ENCODE data around the gene FGD6. TPM values are rescaled to one million over a fixed set of nuclear protein-coding genes. Genes with fewer than 3 reads are reported as not detected.

The FGD6 gene
- total and polyA plus RNA-seq, 4 donors = 2.4 to 26.4 (median 9.0) TPM

DNA sequence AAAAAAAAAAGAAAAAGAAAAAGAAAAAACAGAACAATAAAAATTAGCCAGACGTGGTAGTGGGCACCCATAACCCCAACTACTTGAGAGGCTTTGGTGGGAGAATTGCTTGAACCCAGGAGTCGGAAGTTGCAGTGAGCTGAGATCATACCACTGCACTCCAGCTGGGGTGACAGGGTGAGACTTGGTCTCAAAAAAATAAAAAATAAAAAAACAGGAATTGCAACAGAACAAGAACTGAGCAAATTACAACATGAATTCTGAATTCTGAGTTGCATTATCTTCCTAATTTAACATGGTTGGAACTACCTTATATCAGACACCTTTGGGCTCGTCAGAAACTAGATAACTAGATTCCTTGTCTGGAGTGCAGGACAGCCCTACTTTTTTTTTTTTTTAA is 90.5 kb downstream of the FGD6 start:
- Histone ChIP-seq H3K27me3 (ENCODE audit: control insufficient read depth in 3 of 3, insufficient read depth in 3 of 3, low read length in 2 of 3) (no peaks in the 10 kb centered on the region), H3K4me1 (ENCODE audit: control insufficient read depth in 5 of 5, insufficient read depth in 5 of 5, low read length in 5 of 5) (no peaks in the 10 kb centered on the region), H3K36me3 (ENCODE audit: control insufficient read depth in 4 of 4, insufficient read depth in 4 of 4, low read length in 4 of 4) (peaks cover 0 to 6% (median 0%) of the 10 kb centered on the region in 4 donors), H3K9me3 (ENCODE audit: control insufficient read depth in 4 of 4, insufficient read depth in 3 of 4, low read length in 3 of 4) (no peaks in the 10 kb centered on the region), H3K27ac (ENCODE audit: low read depth in 1 of 2, low read length in 1 of 2) (no peak overlapping the region), H3K9ac (ENCODE audit: insufficient read depth in 1 of 2, low read length in 2 of 2) (no peak overlapping the region), H3K4me3 (no peak overlapping the region)
- ATAC-seq (ENCODE audit: insufficient read depth, low FRiP score) (no peak), DNase-seq (no peak)
- WGBS, 2 donors = 75 to 78% methylated on average over 3 of the region's 3 CpGs
- no peak for TF ChIP-seq CTCF (IDR thresholded peaks at IDR 0.05; ENCODE audit: control extremely low read depth, extremely low read depth)

GRCh38 chr12:95126076-95126475 is 91.2 kb downstream of the FGD6 start:
- DNase-seq = no peak
- 95 to 96% methylated on average over 2 of the region's 2 CpGs for WGBS, 2 donors
- peaks cover 0 to 6% (median 0%) of the 10 kb centered on the region in 4 donors for H3K36me3 ChIP-seq (ENCODE audit: control insufficient read depth in 4 of 4, insufficient read depth in 4 of 4, low read length in 4 of 4)
- H3K9ac ChIP-seq (ENCODE audit: insufficient read depth in 1 of 2, low read length in 2 of 2) = no peak overlapping the region
- ATAC-seq (ENCODE audit: insufficient read depth, low FRiP score) = no peak
- H3K4me1 ChIP-seq (ENCODE audit: control insufficient read depth in 5 of 5, insufficient read depth in 5 of 5, low read length in 5 of 5) = no peaks in the 10 kb centered on the region
- no peak overlapping the region for H3K27ac ChIP-seq (ENCODE audit: low read depth in 1 of 2, low read length in 1 of 2)
- H3K27me3 ChIP-seq (ENCODE audit: control insufficient read depth in 3 of 3, insufficient read depth in 3 of 3, low read length in 2 of 3) = no peaks in the 10 kb centered on the region
- no peak for TF ChIP-seq CTCF (IDR thresholded peaks at IDR 0.05; ENCODE audit: control extremely low read depth, extremely low read depth)
- H3K9me3 ChIP-seq (ENCODE audit: control insufficient read depth in 4 of 4, insufficient read depth in 3 of 4, low read length in 3 of 4) = no peaks in the 10 kb centered on the region
- no peak overlapping the region for H3K4me3 ChIP-seq

GRCh38 chr12:95124106-95124505 is 93.2 kb downstream of the FGD6 start:
- H3K9me3 ChIP-seq (ENCODE audit: control insufficient read depth in 4 of 4, insufficient read depth in 3 of 4, low read length in 3 of 4) = no peaks in the 10 kb centered on the region
- ATAC-seq (ENCODE audit: insufficient read depth, low FRiP score) = peak; percentile 69
- no peak overlapping the region for H3K4me3 ChIP-seq
- no peak for TF ChIP-seq CTCF (IDR thresholded peaks at IDR 0.05; ENCODE audit: control extremely low read depth, extremely low read depth)
- peaks cover 0 to 5% (median 0%) of the 10 kb centered on the region in 4 donors for H3K36me3 ChIP-seq (ENCODE audit: control insufficient read depth in 4 of 4, insufficient read depth in 4 of 4, low read length in 4 of 4)
- H3K4me1 ChIP-seq (ENCODE audit: control insufficient read depth in 5 of 5, insufficient read depth in 5 of 5, low read length in 5 of 5) = no peaks in the 10 kb centered on the region
- H3K27ac ChIP-seq (ENCODE audit: low read depth in 1 of 2, low read length in 1 of 2) = no peak overlapping the region
- H3K9ac ChIP-seq (ENCODE audit: insufficient read depth in 1 of 2, low read length in 2 of 2) = no peak overlapping the region
- DNase-seq = peak in 1 of 3 donors; percentile 39
- WGBS, 2 donors = 63 to 86% methylated on average over 7 of the region's 7 CpGs
- H3K27me3 ChIP-seq (ENCODE audit: control insufficient read depth in 3 of 3, insufficient read depth in 3 of 3, low read length in 2 of 3) = no peaks in the 10 kb centered on the region

- peak; percentile 37 for ATAC-seq (ENCODE audit: insufficient read depth, low FRiP score)
- no peaks in the 10 kb centered on the region for H3K27me3 ChIP-seq (ENCODE audit: control insufficient read depth in 3 of 3, insufficient read depth in 3 of 3, low read length in 2 of 3)
- H3K4me1 ChIP-seq (ENCODE audit: control insufficient read depth in 5 of 5, insufficient read depth in 5 of 5, low read length in 5 of 5) = peaks cover 0 to 8% (median 4%) of the 10 kb centered on the region in 5 donors
- no peak for TF ChIP-seq CTCF (IDR thresholded peaks at IDR 0.05; ENCODE audit: control extremely low read depth, extremely low read depth)
- H3K27ac ChIP-seq (ENCODE audit: low read depth in 1 of 2, low read length in 1 of 2) = peak overlapping the region in 1 of 2 donors; percentile 13
- no peak overlapping the region for H3K4me3 ChIP-seq
- H3K36me3 ChIP-seq (ENCODE audit: control insufficient read depth in 4 of 4, insufficient read depth in 4 of 4, low read length in 4 of 4) = peaks cover 0 to 2% (median 0%) of the 10 kb centered on the region in 4 donors
- H3K9me3 ChIP-seq (ENCODE audit: control insufficient read depth in 4 of 4, insufficient read depth in 3 of 4, low read length in 3 of 4) = no peaks in the 10 kb centered on the region
- H3K9ac ChIP-seq (ENCODE audit: insufficient read depth in 1 of 2, low read length in 2 of 2) = no peak overlapping the region
- DNase-seq = no peak
- 67 to 83% methylated on average over 3 of the region's 3 CpGs for WGBS, 2 donors
Measured at GRCh38 chr12:95118788-95119179, 98.5 kb downstream of the FGD6 start.
